KMS-11 (cell line): Measurements from ENCODE around the gene ANKLE1.
A peak's percentile ranks its signal among the peaks of the same experiment; 100 is the strongest.

Source experiments
- H2AFZ ChIP-seq: fragments of 200-600 bp; sonication (generic); 2 replicates; pipeline ENCODE4 v1.6.1; 2016; ENCODE audit warnings: antibody characterized with exemption, mixed run types, low read depth
- H3K27ac ChIP-seq: fragments of 200-600 bp; sonication (generic); 2 replicates; pipeline ENCODE4 v1.6.1; 2016; ENCODE audit warnings: mild to moderate bottlenecking, mixed run types
- H3K27me3 ChIP-seq: fragments of 200-600 bp; sonication (generic); 2 replicates; pipeline ENCODE4 v1.6.1; 2017; ENCODE audit warnings: mild to moderate bottlenecking, low read depth, mixed run types, moderate library complexity; ENCODE audit not compliant: insufficient read depth
- H3K36me3 ChIP-seq: fragments of 200-600 bp; sonication (generic); 2 replicates; pipeline ENCODE4 v1.6.1; 2017; ENCODE audit warnings: mild to moderate bottlenecking, mixed run types; ENCODE audit not compliant: insufficient read depth
- H3K4me1 ChIP-seq: fragments of 200-600 bp; sonication (generic); 2 replicates; pipeline ENCODE4 v1.6.1; 2016; ENCODE audit warnings: mild to moderate bottlenecking, low read depth, mixed run types; ENCODE audit not compliant: poor library complexity, severe bottlenecking
- H3K4me2 ChIP-seq: fragments of 200-600 bp; sonication (generic); 2 replicates; pipeline ENCODE4 v1.7.0; 2016; ENCODE audit warnings: mild to moderate bottlenecking, mixed run types
- H3K4me3 ChIP-seq: fragments of 200-600 bp; sonication (generic); IDR thresholded peaks from 2 replicates; pipeline ENCODE4 v1.6.1; 2017; ENCODE audit warnings: low read depth, low read length, mixed read lengths; ENCODE audit not compliant: insufficient read depth
- H3K79me2 ChIP-seq: fragments of 200-600 bp; sonication (generic); 2 replicates; pipeline ENCODE4 v1.6.1; 2016; ENCODE audit warnings: low read depth, mixed run types; ENCODE audit not compliant: insufficient read depth
- H3K9ac ChIP-seq: fragments of 200-600 bp; sonication (generic); 2 replicates; pipeline ENCODE4 v1.6.1; 2016; ENCODE audit warnings: mild to moderate bottlenecking, mixed run types
- H4K20me1 ChIP-seq: fragments of 200-600 bp; sonication (generic); 2 replicates; pipeline ENCODE4 v1.6.1; 2016; ENCODE audit warnings: mild to moderate bottlenecking, mixed run types; ENCODE audit not compliant: insufficient read depth
- CTCF ChIP-seq: fragments of 200-600 bp; sonication (generic); conservative IDR thresholded peaks from 2 replicates; pipeline ENCODE4 v1.6.1; 2017; ENCODE audit warnings: low read depth, mild to moderate bottlenecking, antibody characterized with exemption, low read length, moderate library complexity, mixed read lengths

ANKLE1 gene

GRCh38 chr19:17304386-17305215 is 22.9 kb downstream of the ANKLE1 start:
- no peak overlapping the region for H3K9ac ChIP-seq
- H3K36me3 ChIP-seq, result no peaks in the 10 kb centered on the region
- no peaks in the 10 kb centered on the region for H4K20me1 ChIP-seq
- H3K4me2 ChIP-seq, result peak overlapping the region; percentile 57; the same call in 1 of the 2 replicates
- no peak overlapping the region for H3K27ac ChIP-seq
- H2AFZ ChIP-seq, result no peak overlapping the region
- peaks cover 35% of the 10 kb centered on the region for H3K4me1 ChIP-seq
- H3K79me2 ChIP-seq, result peaks cover 20% of the 10 kb centered on the region
- TF ChIP-seq CTCF, result no peak
- H3K27me3 ChIP-seq, result no peaks in the 10 kb centered on the region
- H3K4me3 ChIP-seq, result no peak overlapping the region

GRCh38 chr19:17305216-17305516 is 23.5 kb downstream of the ANKLE1 start:
- H4K20me1 ChIP-seq, result no peaks in the 10 kb centered on the region
- H3K9ac ChIP-seq, result no peak overlapping the region
- H3K36me3 ChIP-seq, result no peaks in the 10 kb centered on the region
- H3K4me3 ChIP-seq, result no peak overlapping the region
- peaks cover 25% of the 10 kb centered on the region for H3K79me2 ChIP-seq
- peaks cover 36% of the 10 kb centered on the region for H3K4me1 ChIP-seq
- H3K4me2 ChIP-seq, result no peak overlapping the region; the same call in 1 of the 2 replicates
- H3K27me3 ChIP-seq, result no peaks in the 10 kb centered on the region
- no peak overlapping the region for H2AFZ ChIP-seq
- 0 out of 2 replicates have a peak, but pooled peaks have one; percentile 41 for TF ChIP-seq CTCF
- no peak overlapping the region for H3K27ac ChIP-seq

GRCh38 chr19:17305517-17306284 is 24.0 kb downstream of the ANKLE1 start, which contains the start of gene MRPL34:
Gene MRPL34, plus strand, starts transcription at chr19:17305872. Its CDS starts 21 bp downstream, at chr19:17305893.
- no peaks in the 10 kb centered on the region for H4K20me1 ChIP-seq
- peaks cover 41% of the 10 kb centered on the region for H3K4me1 ChIP-seq
- peaks cover 31% of the 10 kb centered on the region for H3K79me2 ChIP-seq
- peak within 1 kb of the TSS; percentile 71 for H3K9ac ChIP-seq
- no peaks in the 10 kb centered on the region for H3K36me3 ChIP-seq
- peak within 1 kb of the TSS; percentile 65 for H3K27ac ChIP-seq
- no peak for TF ChIP-seq CTCF
- peak within 1 kb of the TSS; percentile 70 for H3K4me2 ChIP-seq
- no peak within 1 kb of the TSS for H3K4me3 ChIP-seq
- H3K27me3 ChIP-seq, result no peaks in the 10 kb centered on the region
- H2AFZ ChIP-seq, result peak within 1 kb of the TSS; percentile 55

- peak overlapping the region; percentile 65 for H3K27ac ChIP-seq
- H3K27me3 ChIP-seq, result no peaks in the 10 kb centered on the region
- H3K4me1 ChIP-seq, result peaks cover 44% of the 10 kb centered on the region
- H2AFZ ChIP-seq, result peak overlapping the region; percentile 55
- no peaks in the 10 kb centered on the region for H4K20me1 ChIP-seq
- H3K9ac ChIP-seq, result peak overlapping the region; percentile 71
- peaks cover 37% of the 10 kb centered on the region for H3K79me2 ChIP-seq
- H3K4me2 ChIP-seq, result peak overlapping the region; percentile 70
- no peak overlapping the region for H3K4me3 ChIP-seq
- TF ChIP-seq CTCF, result no peak
- no peaks in the 10 kb centered on the region for H3K36me3 ChIP-seq
Measured at GRCh38 chr19:17306285-17306714, 24.6 kb downstream of the ANKLE1 start.
